ENCODE results near the gene LNPEP.

DNA sequence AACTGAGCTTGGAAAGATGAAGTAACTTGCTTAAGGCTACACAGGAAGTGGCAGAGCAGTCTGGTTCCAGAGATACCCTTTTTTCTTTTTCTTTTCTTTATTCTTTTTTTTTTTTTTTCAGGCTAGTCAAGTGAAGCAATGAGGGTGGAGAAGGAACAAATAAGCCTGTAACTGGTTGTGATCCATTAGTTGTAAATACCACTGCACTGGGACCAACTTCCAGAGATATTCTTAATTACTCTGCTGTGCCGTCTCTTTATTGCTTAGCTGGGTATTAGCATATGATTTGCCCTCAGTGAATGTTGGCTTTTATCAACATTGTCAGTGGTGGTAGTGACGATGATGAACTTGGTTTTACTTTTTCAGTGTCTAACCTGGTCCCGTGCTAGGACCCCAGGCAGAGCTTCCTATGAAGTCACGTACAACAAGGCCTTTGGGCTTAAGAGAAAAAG, 26.7 kb downstream of the LNPEP start:
- TF ChIP-seq CTCF (conservative IDR thresholded peaks at IDR 0.05 in 1 of 2, IDR thresholded peaks at IDR 0.05 in 1 of 2; ENCODE audit: extremely low read depth in 1 of 2, insufficient read depth in 1 of 2, low read depth in 1 of 2, low read length in 2 of 2), result no peak
- TF ChIP-seq EZH2 (IDR thresholded peaks at IDR 0.05; ENCODE audit: borderline replicate concordance, low read length), result no peak

Data from mammary epithelial cell (primary cell).